OCI-LY1 (cell line): ENCODE results near the gene EEFSEC.

Experiments
- H2AFZ ChIP-seq: fragments of 200-600 bp; sonication (generic), shearing (Covaris generic); 2 replicates; pipeline ENCODE4 v1.6.0; 2014; ENCODE audit warnings: antibody characterized with exemption, mild to moderate bottlenecking, low read length
- H3F3A ChIP-seq: fragments of 200-600 bp; sonication (generic), shearing (Covaris generic); 2 replicates; pipeline ENCODE4 v1.6.0; 2014; ENCODE audit warnings: mild to moderate bottlenecking, antibody characterized with exemption, low read length, moderate library complexity; ENCODE audit not compliant: insufficient read depth
- H3K27ac ChIP-seq: fragments of 200-600 bp; sonication (generic); 2 replicates; pipeline ENCODE4 v1.5.1; 2014; ENCODE audit warnings: low read length, mixed run types, mild to moderate bottlenecking, low read depth; ENCODE audit not compliant: poor library complexity, severe bottlenecking
- H3K27me3 ChIP-seq: fragments of 200-600 bp; sonication (generic); 2 replicates; pipeline ENCODE4 v1.6.0; 2014; ENCODE audit warnings: antibody characterized with exemption, mild to moderate bottlenecking, low read length, moderate library complexity; ENCODE audit not compliant: insufficient read depth
- H3K36me3 ChIP-seq: fragments of 200-600 bp; sonication (generic); 2 replicates; pipeline ENCODE4 v1.6.1; 2014; ENCODE audit warnings: mild to moderate bottlenecking, antibody characterized with exemption, low read length, moderate library complexity, mixed read lengths; ENCODE audit not compliant: insufficient read depth
- H3K4me1 ChIP-seq: fragments of 200-600 bp; sonication (generic); 2 replicates; pipeline ENCODE4 v1.5.1; 2014; ENCODE audit warnings: mild to moderate bottlenecking, low read length, moderate library complexity; ENCODE audit not compliant: insufficient read depth, severe bottlenecking
- H3K4me2 ChIP-seq: fragments of 200-600 bp; sonication (generic), shearing (Covaris generic); 2 replicates; pipeline ENCODE4 v1.6.1; 2014; ENCODE audit warnings: low read length
- H3K4me3 ChIP-seq: fragments of 200-600 bp; sonication (generic); 2 replicates; pipeline ENCODE4 v1.5.1; 2014; ENCODE audit warnings: low read length, low read depth, mild to moderate bottlenecking, mixed read lengths; ENCODE audit not compliant: poor library complexity, severe bottlenecking
- H3K79me2 ChIP-seq: fragments of 200-600 bp; shearing (Covaris generic); 2 replicates; pipeline ENCODE4 v1.6.1; 2016; ENCODE audit warnings: mixed run types, low read length, mixed read lengths; ENCODE audit not compliant: insufficient read depth
- H3K9ac ChIP-seq: fragments of 200-600 bp; sonication (generic), shearing (Covaris generic); 2 replicates; pipeline ENCODE4 v1.6.1; 2014; ENCODE audit warnings: mild to moderate bottlenecking, low read length, mixed read lengths
- H3K9me2 ChIP-seq: fragments of 200-600 bp; sonication (generic), shearing (Covaris generic); 2 replicates; pipeline ENCODE4 v1.6.1; 2014; ENCODE audit warnings: low read depth, mild to moderate bottlenecking, low read length, mixed read lengths
- H3K9me3 ChIP-seq: fragments of 200-600 bp; shearing (Covaris generic); 2 replicates; pipeline ENCODE4 v1.6.1; 2014; ENCODE audit warnings: low read length, mixed read lengths
- H4K20me1 ChIP-seq: fragments of 200-600 bp; sonication (generic), shearing (Covaris generic); 2 replicates; pipeline ENCODE4 v1.6.0; 2016; ENCODE audit warnings: mild to moderate bottlenecking, low read length; ENCODE audit not compliant: insufficient read depth
- EZH2 ChIP-seq: fragments of 200-600 bp; sonication (generic), shearing (Covaris generic); IDR thresholded peaks from 2 replicates; pipeline ENCODE4 v1.8.0; 2017; ENCODE audit warnings: borderline replicate concordance, mixed run types, mild to moderate bottlenecking, antibody characterized with exemption, low read length, moderate library complexity, mixed read lengths
- TF ChIP-seq, protein P1 (sequence below): fragments of 200-600 bp; sonication (generic), shearing (Covaris generic); IDR thresholded peaks from 2 replicates; pipeline ENCODE4 v1.5.1; 2017; ENCODE audit warnings: mild to moderate bottlenecking, antibody characterized with exemption, low read length, moderate library complexity, mixed read lengths

Gene EEFSEC

DNA sequence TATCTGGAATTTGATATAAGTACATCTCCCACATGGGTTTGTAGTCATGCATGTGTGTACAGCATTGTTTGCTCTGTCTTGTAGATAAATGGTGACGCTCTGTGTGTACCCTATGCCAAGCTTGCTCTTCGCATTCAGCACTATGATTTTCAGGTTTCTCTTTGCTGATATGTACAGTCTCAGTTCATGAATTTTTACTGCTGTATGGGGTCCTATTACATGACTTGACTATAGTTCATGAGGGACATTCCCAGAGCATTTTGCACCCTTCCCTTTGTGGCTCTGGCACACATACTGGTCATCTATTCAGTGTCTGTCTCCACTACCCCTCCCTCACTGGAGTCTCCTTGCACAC lies 132.7 kb downstream of the EEFSEC start:
- Histone ChIP-seq H3K4me1 (no peaks in the 10 kb centered on the region), H3K36me3 (no peaks in the 10 kb centered on the region; the same call in 1 of the 2 replicates), H3K4me2 (no peak overlapping the region), H3K79me2 (no peaks in the 10 kb centered on the region), H3K27ac (no peak overlapping the region), H3K9ac (no peak overlapping the region), H2AFZ (no peak overlapping the region), H3K9me2 (no peaks in the 10 kb centered on the region), H3F3A (no peaks in the 10 kb centered on the region), H3K9me3 (no peaks in the 10 kb centered on the region), H3K27me3 (no peaks in the 10 kb centered on the region), H3K4me3 (no peak overlapping the region), H4K20me1 (no peaks in the 10 kb centered on the region)
- TF ChIP-seq EZH2 = no peak
- TF ChIP-seq, protein P1, sequence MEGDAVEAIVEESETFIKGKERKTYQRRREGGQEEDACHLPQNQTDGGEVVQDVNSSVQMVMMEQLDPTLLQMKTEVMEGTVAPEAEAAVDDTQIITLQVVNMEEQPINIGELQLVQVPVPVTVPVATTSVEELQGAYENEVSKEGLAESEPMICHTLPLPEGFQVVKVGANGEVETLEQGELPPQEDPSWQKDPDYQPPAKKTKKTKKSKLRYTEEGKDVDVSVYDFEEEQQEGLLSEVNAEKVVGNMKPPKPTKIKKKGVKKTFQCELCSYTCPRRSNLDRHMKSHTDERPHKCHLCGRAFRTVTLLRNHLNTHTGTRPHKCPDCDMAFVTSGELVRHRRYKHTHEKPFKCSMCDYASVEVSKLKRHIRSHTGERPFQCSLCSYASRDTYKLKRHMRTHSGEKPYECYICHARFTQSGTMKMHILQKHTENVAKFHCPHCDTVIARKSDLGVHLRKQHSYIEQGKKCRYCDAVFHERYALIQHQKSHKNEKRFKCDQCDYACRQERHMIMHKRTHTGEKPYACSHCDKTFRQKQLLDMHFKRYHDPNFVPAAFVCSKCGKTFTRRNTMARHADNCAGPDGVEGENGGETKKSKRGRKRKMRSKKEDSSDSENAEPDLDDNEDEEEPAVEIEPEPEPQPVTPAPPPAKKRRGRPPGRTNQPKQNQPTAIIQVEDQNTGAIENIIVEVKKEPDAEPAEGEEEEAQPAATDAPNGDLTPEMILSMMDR = no peak

DNA sequence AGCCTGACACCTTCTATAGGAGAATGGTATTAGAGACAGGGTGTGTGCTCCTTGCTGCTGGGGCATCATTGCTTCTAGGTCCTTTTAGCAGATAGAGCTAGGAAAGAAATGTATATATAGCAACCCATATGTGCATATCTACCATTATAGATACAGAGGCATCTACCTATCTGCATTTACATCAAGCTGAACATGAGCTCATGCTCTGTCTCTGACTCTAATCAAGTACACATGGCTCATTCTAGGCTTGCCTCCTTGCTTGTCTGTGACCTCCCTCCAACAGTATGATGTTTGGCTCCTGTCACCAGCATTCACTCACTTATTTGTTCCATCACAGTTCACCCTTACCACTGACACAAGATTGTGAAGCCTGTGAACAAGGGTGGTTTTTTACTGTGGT lies 133.4 kb downstream of the EEFSEC start:
- H3K4me1 ChIP-seq = no peaks in the 10 kb centered on the region
- H3K9me3 ChIP-seq = no peaks in the 10 kb centered on the region
- no peaks in the 10 kb centered on the region for H3K79me2 ChIP-seq
- H3K4me3 ChIP-seq = no peak overlapping the region
- TF ChIP-seq EZH2 = no peak
- TF ChIP-seq, protein P1 = no peak
- no peak overlapping the region for H2AFZ ChIP-seq
- no peaks in the 10 kb centered on the region for H4K20me1 ChIP-seq
- no peak overlapping the region for H3K4me2 ChIP-seq
- no peak overlapping the region for H3K27ac ChIP-seq
- H3K27me3 ChIP-seq = no peaks in the 10 kb centered on the region
- no peaks in the 10 kb centered on the region; the same call in 1 of the 2 replicates for H3K36me3 ChIP-seq
- no peaks in the 10 kb centered on the region for H3F3A ChIP-seq
- H3K9me2 ChIP-seq = no peaks in the 10 kb centered on the region
- H3K9ac ChIP-seq = no peak overlapping the region

DNA sequence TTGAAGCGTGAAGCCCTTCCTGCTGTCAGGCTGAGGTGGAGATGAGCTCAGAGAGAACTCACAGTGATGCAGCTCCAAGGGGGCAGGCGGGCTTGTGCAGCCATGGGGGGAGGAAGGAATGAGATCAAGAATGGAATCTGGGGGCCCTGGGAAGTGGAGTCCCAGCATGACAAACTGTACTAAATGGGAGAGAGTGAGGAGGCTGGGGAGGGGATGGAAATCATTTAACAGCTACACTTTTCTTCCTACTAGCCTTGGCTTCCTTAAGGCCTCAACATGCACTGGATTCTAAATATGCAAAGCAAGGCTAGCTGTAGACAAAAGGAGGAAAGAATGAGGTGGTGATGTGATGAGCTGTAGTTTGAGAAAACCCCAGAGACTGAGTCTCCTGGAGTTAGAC lies 133.9 kb downstream of the EEFSEC start:
- Histone ChIP-seq H3K4me1 (no peaks in the 10 kb centered on the region), H4K20me1 (no peaks in the 10 kb centered on the region), H3K9me2 (no peaks in the 10 kb centered on the region), H3K36me3 (no peaks in the 10 kb centered on the region; the same call in 1 of the 2 replicates), H2AFZ (no peak overlapping the region), H3K4me2 (no peak overlapping the region), H3F3A (no peaks in the 10 kb centered on the region), H3K9ac (no peak overlapping the region), H3K27ac (no peak overlapping the region), H3K79me2 (no peaks in the 10 kb centered on the region), H3K4me3 (no peak overlapping the region), H3K27me3 (no peaks in the 10 kb centered on the region), H3K9me3 (no peaks in the 10 kb centered on the region)
- TF ChIP-seq, protein P1 = no peak
- TF ChIP-seq EZH2 = no peak
